ENCODE results near the gene LY6G6C.

LY6G6C gene

GRCh38 chr6:31680226-31681134, 41.1 kb downstream of the LY6G6C start, which contains the start of gene LY6G5C:
LY6G5C (minus strand) TSS chr6:31681067; CDS start chr6:31680373, 694 bp downstream.
- peaks cover 42% of the 10 kb centered on the region for H3K4me1 Mint-ChIP-seq
- peaks cover 11% of the 10 kb centered on the region for H3K36me3 Mint-ChIP-seq (ENCODE audit: low read depth)
- peak; percentile 76 for DNase-seq
- peaks cover 24% of the 10 kb centered on the region for H3K27me3 Mint-ChIP-seq (ENCODE audit: low read depth, poor library complexity)
- H3K9me3 Mint-ChIP-seq: no peaks in the 10 kb centered on the region
- H3K27ac Mint-ChIP-seq: peak within 1 kb of the TSS; percentile 90
- TF ChIP-seq CTCF (IDR thresholded peaks at IDR 0.05): peak; percentile 54
- H3K4me3 Mint-ChIP-seq: peak within 1 kb of the TSS; percentile 87

GRCh38 chr6:31677955-31678354, 43.6 kb downstream of the LY6G6C start:
- DNase-seq: no peak
- no peaks in the 10 kb centered on the region for H3K9me3 Mint-ChIP-seq
- peaks cover 20% of the 10 kb centered on the region for H3K27me3 Mint-ChIP-seq (ENCODE audit: low read depth, poor library complexity)
- peaks cover 8% of the 10 kb centered on the region for H3K36me3 Mint-ChIP-seq (ENCODE audit: low read depth)
- no peak overlapping the region for H3K27ac Mint-ChIP-seq
- TF ChIP-seq CTCF (IDR thresholded peaks at IDR 0.05): no peak
- peaks cover 33% of the 10 kb centered on the region for H3K4me1 Mint-ChIP-seq
- no peak overlapping the region for H3K4me3 Mint-ChIP-seq

GRCh38 chr6:31676904-31677303, 44.6 kb downstream of the LY6G6C start:
- no peaks in the 10 kb centered on the region for H3K9me3 Mint-ChIP-seq
- H3K27me3 Mint-ChIP-seq (ENCODE audit: low read depth, poor library complexity): peaks cover 16% of the 10 kb centered on the region
- DNase-seq: no peak
- peaks cover 19% of the 10 kb centered on the region for H3K36me3 Mint-ChIP-seq (ENCODE audit: low read depth)
- H3K4me1 Mint-ChIP-seq: peaks cover 26% of the 10 kb centered on the region
- H3K4me3 Mint-ChIP-seq: no peak overlapping the region
- TF ChIP-seq CTCF (IDR thresholded peaks at IDR 0.05): no peak
- H3K27ac Mint-ChIP-seq: no peak overlapping the region

GRCh38 chr6:31676322-31676903, 45.1 kb downstream of the LY6G6C start:
- H3K36me3 Mint-ChIP-seq (ENCODE audit: low read depth): peaks cover 21% of the 10 kb centered on the region

GRCh38 chr6:31669676-31670075, 51.9 kb downstream of the LY6G6C start, which contains the start of gene LY6G5B:
LY6G5B (plus strand) TSS chr6:31669976; CDS start chr6:31670951, 975 bp downstream.
- no peak for TF ChIP-seq CTCF (IDR thresholded peaks at IDR 0.05)
- peaks cover 7% of the 10 kb centered on the region for H3K27me3 Mint-ChIP-seq (ENCODE audit: low read depth, poor library complexity)
- no peaks in the 10 kb centered on the region for H3K9me3 Mint-ChIP-seq
- H3K36me3 Mint-ChIP-seq (ENCODE audit: low read depth): peaks cover 62% of the 10 kb centered on the region
- no peak within 1 kb of the TSS for H3K4me3 Mint-ChIP-seq
- DNase-seq: no peak
- H3K27ac Mint-ChIP-seq: peak within 1 kb of the TSS; percentile 68
- H3K4me1 Mint-ChIP-seq: peaks cover 22% of the 10 kb centered on the region

More at GRCh38 chr6:31676322-31676903, 45.1 kb downstream of the LY6G6C start:
- H3K4me3 Mint-ChIP-seq: no peak overlapping the region
- no peak for DNase-seq
- peak overlapping the region; percentile 30 for H3K27ac Mint-ChIP-seq
- no peaks in the 10 kb centered on the region for H3K9me3 Mint-ChIP-seq
- H3K27me3 Mint-ChIP-seq (ENCODE audit: low read depth, poor library complexity): peaks cover 12% of the 10 kb centered on the region
- peaks cover 21% of the 10 kb centered on the region for H3K4me1 Mint-ChIP-seq
- TF ChIP-seq CTCF (IDR thresholded peaks at IDR 0.05): no peak
